Bone marrow (tissue), 2 donors: ENCODE data around the gene TBC1D5.

Experiments
- DNase-seq, 2 donors: peaks; one replicate each; lab custom pipeline; 2025; lab: John Stamatoyannopoulos, UW

TBC1D5 gene

DNA sequence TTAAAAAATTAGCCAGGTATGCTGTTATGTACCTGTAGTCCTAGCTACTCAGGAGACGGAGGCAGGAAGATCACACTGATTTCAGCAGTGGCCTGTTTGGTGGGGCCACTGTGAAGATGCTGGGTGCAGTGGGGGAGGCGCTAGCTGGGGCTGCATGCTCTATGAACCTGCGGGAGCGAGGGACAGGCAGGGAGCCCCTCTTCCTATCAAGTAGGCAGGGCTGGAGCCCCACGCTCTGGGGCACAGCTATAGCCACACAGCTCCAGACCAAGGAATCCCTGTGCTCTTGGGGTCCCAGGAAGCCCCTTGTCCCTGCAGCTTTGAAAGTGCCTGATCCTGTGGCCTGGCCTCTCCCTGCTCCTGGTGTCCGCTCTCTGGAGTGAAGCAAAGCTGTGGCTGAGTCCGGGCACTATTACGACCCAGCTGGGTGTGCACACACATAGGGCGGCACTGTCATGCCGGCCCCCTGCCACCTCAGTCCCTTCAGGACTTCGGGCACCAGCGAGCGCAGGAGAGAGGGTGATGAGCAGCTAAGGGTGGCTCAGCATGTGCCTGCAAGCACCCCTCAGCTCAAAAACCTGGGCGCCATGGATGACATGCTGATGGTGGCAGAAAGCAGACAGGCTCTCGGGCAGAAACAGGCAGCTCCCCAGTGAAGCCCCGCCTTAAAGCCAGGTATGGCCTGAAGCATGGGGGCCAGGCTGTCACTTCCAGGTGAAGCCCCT, 262.6 kb downstream of the TBC1D5 start:
- DNase-seq = no peak

DNA sequence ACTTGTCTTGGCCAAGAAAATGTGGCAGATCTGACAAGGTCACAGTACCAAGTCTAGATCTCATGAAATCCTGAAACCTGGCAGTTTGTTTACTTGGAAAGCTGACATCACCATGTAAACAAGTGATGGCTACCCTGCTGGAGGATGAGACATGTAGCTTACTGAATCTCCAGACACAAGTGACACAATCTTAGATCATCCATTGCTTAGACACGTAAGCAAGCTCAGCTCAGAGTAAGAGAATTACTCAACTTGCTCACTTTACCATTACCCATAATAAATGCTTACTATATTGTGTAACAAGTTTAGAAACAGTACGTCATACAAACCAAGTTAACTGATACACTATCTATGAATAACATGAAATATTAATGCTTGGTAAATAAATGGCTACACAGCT, 263.8 kb downstream of the TBC1D5 start:
- no peak for DNase-seq

DNA sequence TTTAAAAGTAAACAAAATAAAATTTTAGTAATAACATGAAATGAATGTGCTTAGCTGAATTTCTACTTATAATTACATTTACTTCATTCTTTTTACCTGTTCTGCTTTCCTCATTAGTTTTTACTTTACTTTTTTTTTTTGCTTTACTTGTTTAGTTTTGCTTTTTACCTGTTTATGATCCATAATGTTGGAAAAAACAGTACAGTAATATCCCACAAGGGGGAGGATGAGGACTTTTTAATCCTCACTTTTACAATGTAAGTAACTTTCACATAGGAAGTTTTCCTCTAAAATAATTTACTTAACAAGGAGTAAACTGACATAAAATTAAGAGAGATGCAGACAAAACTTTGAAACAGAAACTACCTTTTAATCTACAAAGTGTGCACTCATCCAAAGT, 268.7 kb downstream of the TBC1D5 start:
- no peak for DNase-seq

GRCh38 chr3:17469954-17470353, 272.5 kb downstream of the TBC1D5 start:
- no peak for DNase-seq

- no peak for DNase-seq
These were observed 272.9 kb downstream of the TBC1D5 start for GRCh38 chr3:17469520-17469919.

- no peak for DNase-seq
These were observed 276.4 kb downstream of the TBC1D5 start for GRCh38 chr3:17466028-17466427.

- no peak for DNase-seq
These were observed 282.9 kb downstream of the TBC1D5 start for GRCh38 chr3:17459470-17459993.

- no peak for DNase-seq
These were observed 285.8 kb downstream of the TBC1D5 start for GRCh38 chr3:17456650-17457049.

DNA sequence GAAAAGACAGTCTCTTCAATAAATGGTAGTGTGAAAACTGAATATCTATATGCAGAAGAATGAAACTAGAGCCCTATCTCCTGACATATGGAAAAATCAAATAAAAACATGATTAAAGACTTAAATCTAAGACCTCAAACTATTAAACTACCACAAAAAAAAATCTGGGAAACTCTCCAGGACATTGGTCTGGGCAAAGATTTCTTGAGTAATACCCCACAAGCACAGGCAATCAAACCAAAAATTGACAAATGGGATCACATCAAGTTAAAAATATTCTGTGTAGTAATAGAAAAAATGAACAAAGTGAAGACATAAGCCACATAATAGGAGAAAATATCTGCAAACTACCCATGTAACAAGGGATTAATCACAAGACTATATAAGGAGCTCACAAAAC, 286.4 kb downstream of the TBC1D5 start:
- no peak for DNase-seq

DNA sequence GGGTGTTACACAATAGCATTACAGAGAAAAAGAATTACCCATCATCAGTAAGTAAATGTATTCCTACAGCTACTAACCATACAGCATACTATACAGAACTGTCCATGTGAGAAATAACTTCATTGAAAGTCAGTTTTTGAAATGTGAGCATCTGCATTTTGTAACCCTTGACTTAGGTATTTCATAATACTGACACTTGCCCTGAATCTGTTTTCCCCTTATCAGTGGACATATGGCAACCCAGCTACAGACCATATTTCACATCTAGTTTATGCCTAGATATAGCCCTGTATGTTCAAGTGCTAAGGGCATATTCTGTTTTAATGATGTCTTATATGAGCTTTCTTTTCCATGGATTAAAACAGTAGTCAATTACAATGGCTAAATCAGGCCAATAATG, 297.6 kb downstream of the TBC1D5 start:
- no peak for DNase-seq

DNA sequence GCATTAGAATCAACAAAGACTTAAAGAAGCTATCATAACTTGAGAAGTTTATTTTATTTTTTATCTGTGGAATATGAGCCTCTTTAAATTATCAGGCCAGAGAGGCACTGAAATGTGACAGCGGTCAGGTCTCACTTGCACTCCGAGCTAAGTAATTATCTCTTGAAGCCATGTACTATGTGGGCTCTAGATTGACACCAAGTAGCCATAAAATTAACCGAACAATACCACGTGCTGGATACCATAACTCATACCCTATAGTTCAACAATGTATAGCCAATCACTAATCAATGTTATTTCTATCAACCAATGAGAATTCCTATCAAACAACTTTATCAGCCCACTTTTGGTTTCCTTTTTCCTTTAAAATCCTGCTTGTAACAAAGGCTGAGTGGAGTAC, 299.3 kb downstream of the TBC1D5 start:
- DNase-seq = no peak

DNA sequence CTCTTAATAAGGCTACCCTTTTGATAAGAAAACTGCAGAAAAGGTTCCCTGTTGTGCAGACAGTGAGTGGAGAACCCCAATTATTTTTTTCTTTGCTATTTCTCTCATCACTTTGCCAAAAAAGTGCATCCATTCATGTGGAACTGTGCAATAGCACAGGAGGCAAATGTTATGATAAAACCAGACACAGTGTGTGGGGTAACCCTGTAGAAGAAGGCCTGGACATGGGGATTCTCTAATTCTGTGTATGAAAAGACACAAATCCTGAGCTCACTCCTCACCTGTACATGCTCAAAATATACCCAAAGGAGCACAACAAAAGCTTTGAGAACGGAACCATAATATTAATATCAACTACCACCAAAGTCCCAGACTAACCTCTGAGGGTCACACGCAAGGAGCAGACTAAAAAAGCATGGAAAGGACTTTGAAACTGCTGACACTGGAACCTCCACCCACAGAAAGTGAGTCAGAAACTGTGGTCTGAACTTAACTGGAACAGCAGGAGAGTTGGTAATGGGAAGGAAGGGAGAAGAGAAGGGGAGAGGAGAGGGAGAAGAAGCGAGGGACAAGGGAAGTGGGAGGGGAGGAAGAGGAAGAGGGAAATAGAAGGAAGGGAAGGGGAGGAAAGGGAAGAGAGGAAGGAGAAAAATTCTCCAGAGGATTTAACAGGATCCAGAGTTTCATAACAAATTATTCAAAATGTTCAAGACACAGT, 299.9 kb downstream of the TBC1D5 start:
- DNase-seq = no peak

DNA sequence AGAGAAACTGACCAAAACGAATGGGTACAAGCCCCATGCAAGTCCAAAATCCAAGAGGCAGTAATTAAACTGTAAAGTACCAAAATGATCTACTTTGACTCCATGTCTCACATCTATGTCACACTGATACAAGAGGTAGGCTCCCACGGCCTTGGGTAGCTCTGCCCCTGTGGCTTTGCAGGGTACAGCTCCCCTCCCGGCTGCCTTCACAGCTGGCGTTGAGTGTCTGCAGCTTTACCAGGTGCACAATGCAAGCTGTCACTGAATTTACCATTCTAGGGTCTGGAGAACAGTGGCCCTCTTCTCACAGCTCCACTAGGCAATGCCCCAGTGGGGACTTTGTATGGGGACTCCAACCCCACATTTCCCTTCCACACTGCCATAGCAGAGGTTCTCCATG, 308.6 kb downstream of the TBC1D5 start:
- no peak for DNase-seq

GRCh38 chr3:17432236-17432635, 310.2 kb downstream of the TBC1D5 start:
- DNase-seq = no peak

GRCh38 chr3:17431484-17432045, 310.9 kb downstream of the TBC1D5 start:
- no peak for DNase-seq

DNA sequence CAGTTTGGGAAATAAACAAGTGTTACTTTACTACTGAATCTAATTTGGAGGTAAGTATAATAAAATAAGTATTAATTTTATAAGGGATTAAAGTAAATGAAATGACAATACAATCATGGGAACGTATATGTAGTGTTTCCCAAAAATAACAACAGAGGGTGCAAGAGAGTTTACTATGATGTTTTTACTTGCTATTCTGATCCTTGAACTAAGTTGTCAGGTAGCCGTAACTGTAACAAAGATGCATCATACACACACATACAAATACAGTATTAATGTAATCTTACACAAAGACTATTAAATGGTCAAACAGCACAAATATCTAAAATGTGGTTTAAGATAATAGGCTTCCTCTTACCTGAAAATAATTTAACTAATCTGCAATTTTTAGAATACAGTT, 311.4 kb downstream of the TBC1D5 start:
- peak in 1 of 2 donors; percentile 18 for DNase-seq

GRCh38 chr3:17430582-17430981, 311.8 kb downstream of the TBC1D5 start:
- DNase-seq = no peak

- DNase-seq = no peak
These were observed 318.5 kb downstream of the TBC1D5 start for GRCh38 chr3:17423786-17424536.

DNA sequence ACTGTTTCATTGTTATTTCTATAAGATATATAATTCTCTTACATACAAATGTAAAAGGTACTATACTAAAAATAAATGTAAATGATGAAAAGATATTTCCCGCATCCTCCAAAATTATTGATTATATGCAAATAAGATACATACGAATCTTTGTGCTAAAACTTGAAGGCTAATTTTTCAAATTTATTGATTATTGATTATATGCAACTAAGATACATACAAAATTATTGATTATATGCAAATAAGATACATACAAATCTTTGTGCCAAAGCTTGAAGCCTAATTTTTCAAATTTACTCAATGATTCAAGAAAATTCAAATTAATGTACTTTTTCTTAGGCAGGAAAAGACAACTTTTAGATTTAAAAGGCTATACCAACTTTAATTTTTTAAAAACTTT, 319.8 kb downstream of the TBC1D5 start:
- DNase-seq = no peak

- no peak for DNase-seq
These were observed 321.8 kb downstream of the TBC1D5 start for GRCh38 chr3:17420668-17421067.

DNA sequence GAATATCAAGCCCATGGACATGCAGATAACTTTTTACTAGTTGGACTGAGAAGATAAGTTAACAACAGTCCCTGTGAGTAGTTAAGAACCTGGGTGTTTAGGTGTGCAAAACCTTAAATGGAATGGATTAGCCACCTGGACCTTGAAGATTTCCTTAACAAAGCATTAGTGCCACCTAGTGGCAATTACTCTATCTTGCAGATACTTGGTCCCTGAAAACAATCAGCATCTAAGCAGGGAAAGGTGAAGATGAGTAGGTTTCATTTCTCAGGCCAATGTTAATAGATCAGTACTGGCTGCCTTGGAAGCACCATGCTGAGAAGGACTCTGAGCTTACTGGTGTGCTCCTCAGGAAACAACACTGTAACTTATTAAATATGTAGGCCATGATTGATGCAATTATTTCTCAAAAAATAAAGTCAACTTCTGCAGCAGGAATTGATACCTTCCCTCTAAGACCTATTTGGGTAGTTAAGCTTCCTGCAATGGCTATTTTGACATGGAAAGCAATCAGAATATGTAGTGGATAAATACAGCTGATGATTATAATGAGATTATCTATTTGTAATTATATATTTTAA, 329.4 kb downstream of the TBC1D5 start:
- peak in 1 of 2 donors; percentile 41 for DNase-seq
